ENCODE measurements around the gene STOML1.
"Not testable (repeated sequence)": the region's sequence is repeated elsewhere in the genome, so short reads cannot be mapped to it uniquely, and the experiment has no call there.

Gene STOML1

GRCh38 chr15:73988445-73988969 lies 3.6 kb downstream of the STOML1 start:
- DNase-seq (ENCODE audit: low read depth, low spot score): no peak
- peak overlapping the region; percentile 76 for H3K27ac ChIP-seq

- DNase-seq (ENCODE audit: low read depth, low spot score): peak; percentile 73
- peak overlapping the region; percentile 76 for H3K27ac ChIP-seq
Observed at GRCh38 chr15:73987681-73988444, 4.2 kb downstream of the STOML1 start.

- peak overlapping the region; percentile 76 for H3K27ac ChIP-seq
- no peak for DNase-seq (ENCODE audit: low read depth, low spot score)
Observed at GRCh38 chr15:73987250-73987649, 4.8 kb downstream of the STOML1 start.

DNA sequence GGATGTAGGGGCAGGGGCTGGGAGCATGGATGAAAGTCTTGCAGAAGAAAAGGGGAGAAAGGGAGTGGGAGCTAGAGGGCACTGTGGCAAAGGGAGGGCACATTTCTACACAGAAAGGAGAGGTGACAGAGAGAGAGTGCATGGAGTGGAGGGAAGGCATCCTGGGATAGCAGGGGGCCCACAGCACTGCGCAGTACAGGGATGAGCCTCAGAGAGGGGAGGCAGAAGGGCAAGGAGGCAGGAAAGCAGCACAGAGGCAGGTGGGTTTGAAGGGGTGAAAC lies 5.4 kb downstream of the STOML1 start:
- no peak overlapping the region for H3K27ac ChIP-seq
- DNase-seq (ENCODE audit: low read depth, low spot score): no peak

GRCh38 chr15:73986055-73986775 lies 5.9 kb downstream of the STOML1 start:
- H3K27ac ChIP-seq: no peak overlapping the region
- DNase-seq (ENCODE audit: low read depth, low spot score): no peak

GRCh38 chr15:73985101-73985873 lies 6.8 kb downstream of the STOML1 start:
- DNase-seq (ENCODE audit: low read depth, low spot score): no peak

DNA sequence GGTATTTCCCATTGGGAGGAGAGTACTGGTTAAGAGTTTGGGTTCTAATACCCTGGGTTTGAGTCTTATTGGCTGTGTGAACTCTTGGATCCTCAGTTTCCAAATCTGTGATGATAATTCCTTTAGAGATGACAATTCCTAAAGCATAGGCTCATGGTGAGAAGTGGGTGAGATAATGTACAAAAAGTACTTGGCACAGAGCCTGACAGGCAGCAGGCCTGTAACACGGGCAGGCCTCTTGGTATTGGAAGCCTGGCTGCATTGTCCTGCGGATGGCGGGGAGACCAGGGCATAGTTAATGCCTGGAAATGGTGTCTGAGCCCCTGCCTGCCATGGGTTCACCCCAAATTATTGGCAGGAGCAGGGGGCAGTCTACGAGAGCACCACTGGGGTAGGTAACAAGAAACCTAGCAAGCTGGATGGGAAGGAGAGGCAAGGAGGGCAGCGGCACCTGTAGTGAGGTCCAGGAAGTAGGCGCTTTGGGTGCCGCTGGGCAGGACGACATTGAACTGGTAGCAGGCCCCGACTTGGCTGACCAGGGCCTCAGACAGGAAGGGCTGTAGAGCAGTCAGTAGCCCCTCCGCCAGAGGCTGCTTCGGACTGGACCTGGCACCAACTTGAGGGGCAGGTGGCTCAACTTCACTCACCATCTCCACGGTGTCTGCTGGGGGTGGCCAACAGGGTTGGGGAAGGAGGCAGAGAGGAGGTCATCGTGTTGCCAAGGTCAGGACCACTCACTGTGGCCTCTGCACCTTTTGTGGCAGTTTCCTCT lies 7.7 kb downstream of the STOML1 start:
- H3K27ac ChIP-seq: peak overlapping the region; percentile 17
- no peak for DNase-seq (ENCODE audit: low read depth, low spot score)

More at GRCh38 chr15:73985101-73985873, 6.8 kb downstream of the STOML1 start:
- H3K27ac ChIP-seq: peak overlapping the region; percentile 17

DNA sequence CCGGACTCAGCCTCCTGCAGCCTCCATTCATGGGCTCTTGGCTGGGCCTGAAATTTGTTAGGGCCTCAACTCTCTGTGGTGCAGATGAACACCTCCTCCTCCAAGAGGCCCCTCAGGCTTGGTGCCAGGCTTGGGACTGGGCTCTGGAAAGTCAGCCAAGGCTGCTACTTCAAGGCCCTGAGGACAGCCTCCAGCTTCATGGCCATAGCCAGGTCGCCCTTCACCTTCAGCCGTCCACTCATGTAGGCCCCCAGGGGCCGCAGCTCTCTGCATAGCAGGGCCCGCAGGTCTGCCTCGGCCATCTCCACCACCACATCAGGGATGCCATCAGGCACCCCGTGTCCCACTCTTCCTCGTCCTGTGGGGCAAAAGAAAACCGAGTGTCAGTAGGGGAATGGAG lies 8.3 kb downstream of the STOML1 start:
- DNase-seq (ENCODE audit: low read depth, low spot score): no peak
- peak overlapping the region; percentile 80 for H3K27ac ChIP-seq

DNA sequence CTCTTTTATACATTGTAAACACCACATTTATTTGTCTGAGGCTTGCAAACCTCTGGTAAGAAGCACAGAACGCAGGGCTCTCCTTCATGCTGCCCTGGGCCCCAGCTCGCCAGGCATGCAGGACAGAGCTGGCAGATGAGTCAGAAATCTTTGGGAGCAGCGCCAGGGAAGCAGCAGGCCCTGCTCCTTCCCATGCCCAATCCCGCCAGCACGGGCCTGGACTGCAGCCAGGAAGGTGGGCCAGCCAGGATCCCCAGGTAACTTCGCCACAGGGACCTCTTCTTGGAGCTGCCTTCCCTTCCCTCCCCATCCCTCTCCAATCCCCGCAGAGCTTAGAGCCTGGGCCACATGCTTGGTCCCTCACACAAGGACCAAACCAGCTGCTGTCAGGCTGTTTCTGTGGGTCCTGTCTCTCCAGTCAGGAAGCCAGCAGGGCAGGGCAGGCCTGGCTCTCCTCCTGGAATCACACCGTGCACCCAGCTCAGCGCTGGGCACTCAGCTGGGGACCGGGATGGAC lies 8.8 kb downstream of the STOML1 start:
- H3K27ac ChIP-seq: peak overlapping the region; percentile 80
- DNase-seq (ENCODE audit: low read depth, low spot score): no peak

GRCh38 chr15:73982222-73982962 lies 9.7 kb downstream of the STOML1 start:
- no peak for DNase-seq (ENCODE audit: low read depth, low spot score)
- peak overlapping the region; percentile 80 for H3K27ac ChIP-seq

- H3K27ac ChIP-seq: peak overlapping the region; percentile 80
- DNase-seq (ENCODE audit: low read depth, low spot score): no peak
Observed at GRCh38 chr15:73981761-73982221, 10.3 kb downstream of the STOML1 start.

GRCh38 chr15:73979636-73980035 lies 12.5 kb downstream of the STOML1 start:
- no peak overlapping the region for H3K27ac ChIP-seq
- no peak for DNase-seq (ENCODE audit: low read depth, low spot score)

DNA sequence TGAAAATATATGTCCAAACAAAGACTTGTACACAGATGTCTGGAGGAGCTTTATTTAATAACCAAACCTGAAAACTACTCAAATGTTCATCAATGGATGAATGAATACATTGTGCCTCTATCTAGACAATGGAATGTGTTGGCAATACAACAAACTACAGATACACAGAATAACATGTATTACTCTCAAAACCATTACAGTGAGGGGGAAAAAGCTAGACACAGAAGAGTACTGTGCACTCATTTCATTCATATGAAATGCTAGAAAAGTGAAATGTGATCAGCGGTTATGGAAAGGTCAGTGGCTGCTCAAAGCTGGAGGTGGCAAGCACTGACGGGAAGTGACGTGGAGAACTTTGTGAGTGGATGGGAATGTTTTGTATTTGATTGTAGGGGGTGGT lies 13.2 kb downstream of the STOML1 start:
- no peak for DNase-seq (ENCODE audit: low read depth, low spot score)
- no peak overlapping the region for H3K27ac ChIP-seq

DNA sequence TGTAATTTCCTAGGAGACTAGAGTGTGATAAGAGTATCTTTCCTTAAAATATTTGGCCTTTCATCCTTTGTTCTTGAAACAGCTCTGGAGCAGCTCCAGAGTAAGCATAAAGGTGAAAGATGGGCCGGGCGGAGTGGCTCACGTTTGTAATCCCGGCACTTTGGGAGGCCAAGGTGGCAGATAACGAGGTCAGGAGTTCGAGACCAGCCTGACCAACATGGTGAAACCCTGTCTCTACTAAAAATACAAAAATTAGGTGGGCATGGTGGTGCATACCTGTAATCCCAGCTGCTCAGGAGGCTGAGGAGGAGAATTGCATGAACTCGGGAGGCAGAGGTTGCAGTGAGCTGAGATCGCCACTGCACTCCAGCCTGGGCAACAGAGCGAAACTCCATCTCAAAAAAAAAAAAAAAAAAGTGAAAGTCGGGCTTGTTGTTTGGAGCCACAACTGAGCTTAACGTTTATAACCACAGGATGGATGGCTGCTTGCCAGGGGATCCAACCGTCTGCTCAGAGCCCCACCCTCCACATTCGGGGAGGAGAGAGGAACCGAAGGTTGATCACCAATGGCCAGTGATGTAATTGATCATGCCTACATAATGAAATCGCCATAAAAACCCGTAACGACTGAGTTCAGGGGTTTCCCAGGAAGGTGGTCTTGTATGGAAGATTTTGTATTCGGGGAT lies 16.5 kb downstream of the STOML1 start:
- DNase-seq (ENCODE audit: low read depth, low spot score); H3K27ac ChIP-seq: not testable (repeated sequence)

DNA sequence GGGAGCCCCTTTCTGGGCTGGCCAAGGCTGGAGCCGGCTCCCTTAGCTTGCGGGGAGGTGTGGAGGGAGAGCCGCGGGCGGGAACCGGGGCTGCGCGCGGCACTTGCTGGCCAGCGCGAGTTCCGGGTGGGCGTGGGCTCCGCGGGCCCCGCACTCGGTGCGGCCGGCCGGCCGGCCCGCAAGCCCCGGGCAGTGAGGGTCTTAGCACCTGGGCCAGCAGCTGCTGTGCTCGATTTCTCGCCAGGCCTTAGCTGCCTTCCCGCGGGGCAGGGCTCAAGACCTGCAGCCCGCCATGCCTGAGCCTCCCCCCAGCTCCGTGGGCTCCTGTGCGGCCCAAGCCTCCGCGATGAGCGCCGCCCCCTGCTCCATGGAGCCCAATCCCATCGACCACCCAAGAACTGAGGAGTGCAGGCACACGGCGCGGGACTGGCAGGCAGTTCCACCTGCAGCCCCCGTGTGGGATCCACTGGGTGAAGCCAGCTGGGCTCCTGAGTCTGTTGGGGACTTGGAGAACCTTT lies 18.4 kb downstream of the STOML1 start:
- DNase-seq (ENCODE audit: low read depth, low spot score); H3K27ac ChIP-seq: not testable (repeated sequence)

DNA sequence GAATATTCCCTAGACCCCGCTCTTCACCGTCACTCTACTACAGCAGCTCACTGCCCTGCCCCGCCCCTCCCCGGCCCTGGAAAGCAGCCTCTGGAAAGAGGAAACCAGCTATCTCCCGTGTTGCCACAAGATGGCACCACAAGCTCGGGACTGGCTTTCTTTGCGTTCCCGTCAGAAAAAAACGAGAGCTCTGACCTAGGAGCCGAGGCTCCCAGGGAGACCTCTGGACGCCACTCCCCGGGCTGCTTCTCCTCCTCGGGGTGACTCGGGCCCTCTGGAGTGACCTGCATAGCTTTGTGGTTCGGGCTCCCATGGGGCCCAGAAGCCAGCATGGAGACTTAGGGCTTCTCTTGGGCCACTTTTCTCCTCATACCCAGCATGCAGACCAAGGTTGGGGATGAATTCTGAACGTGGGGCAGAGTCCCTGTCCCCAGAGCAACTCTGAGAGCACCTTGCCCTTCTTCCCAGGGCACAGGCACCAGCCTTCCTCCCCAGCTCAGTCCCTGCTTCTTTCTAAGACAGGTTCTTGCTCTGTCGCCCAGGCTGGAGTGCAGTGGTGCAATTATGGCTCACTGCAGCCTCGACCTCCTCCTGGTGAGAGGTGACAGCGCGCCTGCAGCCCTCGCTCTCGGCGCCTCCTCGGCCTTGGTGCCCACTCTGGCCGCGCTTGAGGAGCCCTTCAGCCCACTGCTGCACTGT lies 19.0 kb downstream of the STOML1 start:
- DNase-seq (ENCODE audit: low read depth, low spot score): no peak
- H3K27ac ChIP-seq: no peak overlapping the region

GRCh38 chr15:73969151-73969759 lies 22.8 kb downstream of the STOML1 start:
- no peak for DNase-seq (ENCODE audit: low read depth, low spot score)
- no peak overlapping the region for H3K27ac ChIP-seq
